HEK293T (cell line): Measurements from ENCODE around the gene FNDC4.

Experiments
- ARNT ChIP-seq: fragments of 450-650 bp; IDR thresholded peaks from 2 replicates; pipeline ENCODE4 v1.6.1; 2017; ENCODE audit warnings: mild to moderate bottlenecking
- FOXA1 ChIP-seq: fragments of 450-650 bp; IDR thresholded peaks from 2 replicates; pipeline ENCODE4 v1.6.1; 2016; ENCODE audit warnings: mild to moderate bottlenecking
- FOXK2 ChIP-seq: fragments of 450-650 bp; IDR thresholded peaks from 2 replicates; pipeline ENCODE4 v1.6.1; 2016; ENCODE audit warnings: mild to moderate bottlenecking
- FOXM1 ChIP-seq: fragments of 450-650 bp; IDR thresholded peaks from 2 replicates; pipeline ENCODE4 v1.6.1; 2017; ENCODE audit warnings: mild to moderate bottlenecking, borderline replicate concordance
- HDGF ChIP-seq: fragments of 450-650 bp; IDR thresholded peaks from 2 replicates; pipeline ENCODE4 v1.6.1; 2017; ENCODE audit warnings: antibody characterized with exemption, borderline replicate concordance
- L3MBTL2 ChIP-seq: fragments of 450-650 bp; conservative IDR thresholded peaks from 2 replicates; pipeline ENCODE4 v1.6.1; 2016; ENCODE audit warnings: mild to moderate bottlenecking
- NFRKB ChIP-seq: fragments of 450-650 bp; IDR thresholded peaks from 2 replicates; pipeline ENCODE4 v1.6.1; 2016; ENCODE audit warnings: mild to moderate bottlenecking, moderate library complexity
- SP1 ChIP-seq: fragments of 450-650 bp; IDR thresholded peaks from 2 replicates; pipeline ENCODE4 v1.6.1; 2017
- SUZ12 ChIP-seq: fragments of 450-650 bp; IDR thresholded peaks from 2 replicates; pipeline ENCODE4 v1.6.1; 2016; ENCODE audit warnings: mild to moderate bottlenecking
- ZNF384 ChIP-seq: fragments of 450-650 bp; IDR thresholded peaks from 2 replicates; pipeline ENCODE4 v1.6.1; 2016
- TF ChIP-seq, protein P1 (sequence below): fragments of 450-650 bp; IDR thresholded peaks from 2 replicates; pipeline ENCODE4 v1.6.1; 2016

DNA sequence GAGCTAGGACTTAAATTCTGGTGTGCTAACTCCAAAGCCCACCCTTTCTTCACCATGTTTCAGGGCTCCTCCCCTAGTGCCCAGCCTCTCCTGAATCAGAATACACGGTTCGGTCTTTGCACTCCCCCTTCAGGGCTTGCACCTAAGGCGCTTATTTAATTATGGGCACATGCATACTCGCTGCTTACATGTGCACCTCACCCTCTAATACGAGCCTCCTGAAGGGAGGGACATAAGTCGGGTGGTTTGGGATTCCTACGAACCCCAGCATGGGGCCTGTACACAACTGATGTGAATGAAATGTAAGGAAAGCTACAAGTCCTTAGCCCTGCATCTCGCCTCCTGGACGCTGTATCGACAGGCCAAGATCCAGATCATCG lies 5.9 kb downstream of the FNDC4 start:
- TF ChIP-seq FOXA1 = no peak
- TF ChIP-seq HDGF = no peak
- no peak for TF ChIP-seq SUZ12
- TF ChIP-seq ZNF384 = no peak
- no peak for TF ChIP-seq FOXM1
- no peak for TF ChIP-seq FOXK2
- no peak for TF ChIP-seq SP1
- TF ChIP-seq, protein P1, sequence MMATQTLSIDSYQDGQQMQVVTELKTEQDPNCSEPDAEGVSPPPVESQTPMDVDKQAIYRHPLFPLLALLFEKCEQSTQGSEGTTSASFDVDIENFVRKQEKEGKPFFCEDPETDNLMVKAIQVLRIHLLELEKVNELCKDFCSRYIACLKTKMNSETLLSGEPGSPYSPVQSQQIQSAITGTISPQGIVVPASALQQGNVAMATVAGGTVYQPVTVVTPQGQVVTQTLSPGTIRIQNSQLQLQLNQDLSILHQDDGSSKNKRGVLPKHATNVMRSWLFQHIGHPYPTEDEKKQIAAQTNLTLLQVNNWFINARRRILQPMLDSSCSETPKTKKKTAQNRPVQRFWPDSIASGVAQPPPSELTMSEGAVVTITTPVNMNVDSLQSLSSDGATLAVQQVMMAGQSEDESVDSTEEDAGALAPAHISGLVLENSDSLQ = no peak
- TF ChIP-seq L3MBTL2 = no peak
- TF ChIP-seq ARNT = no peak
- TF ChIP-seq NFRKB = no peak
